ENCODE data around the gene IPCEF1.
A peak's percentile ranks its signal among the peaks of the same experiment; 100 is the strongest.

Gene IPCEF1

DNA sequence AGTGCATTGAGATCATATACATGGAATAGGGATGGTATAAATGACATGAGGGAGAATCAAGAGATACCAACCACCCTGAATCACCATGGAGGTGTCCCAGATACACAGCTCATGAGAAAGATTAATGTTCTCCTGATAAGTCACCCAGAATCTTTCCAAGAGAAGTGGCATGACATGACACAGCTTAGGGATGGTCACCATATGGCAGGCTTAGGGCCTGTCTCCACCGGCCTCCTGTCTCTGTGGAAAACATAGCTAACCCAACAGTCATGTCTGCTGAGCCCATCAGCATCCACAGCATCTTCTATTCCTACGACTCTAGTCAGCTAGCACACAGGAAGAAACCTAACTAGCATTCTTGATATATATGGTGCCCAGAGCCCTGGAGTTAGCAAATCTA lies 133.3 kb downstream of the IPCEF1 start:
- H3K4me3 ChIP-seq (ENCODE audit: low read depth, low read length) = no peak overlapping the region
- TF ChIP-seq MAX (IDR thresholded peaks at IDR 0.05; ENCODE audit: low read depth, low read length) (no peak), CTCF (IDR thresholded peaks at IDR 0.05; ENCODE audit: low read depth, low read length) (no peak), POLR2A (IDR thresholded peaks at IDR 0.05; ENCODE audit: extremely low read depth, insufficient read length) (no peak), MYC (IDR thresholded peaks at IDR 0.05; ENCODE audit: low read depth, low read length) (no peak)
- DNase-seq (ENCODE audit: low read depth) = no peak

- TF ChIP-seq CTCF (IDR thresholded peaks at IDR 0.05; ENCODE audit: low read depth, low read length) (no peak), POLR2A (IDR thresholded peaks at IDR 0.05; ENCODE audit: extremely low read depth, insufficient read length) (no peak), MYC (IDR thresholded peaks at IDR 0.05; ENCODE audit: low read depth, low read length) (no peak), MAX (IDR thresholded peaks at IDR 0.05; ENCODE audit: low read depth, low read length) (no peak)
- no peak for DNase-seq (ENCODE audit: low read depth)
Observed at GRCh38 chr6:154222716-154223115, 133.9 kb downstream of the IPCEF1 start.

DNA sequence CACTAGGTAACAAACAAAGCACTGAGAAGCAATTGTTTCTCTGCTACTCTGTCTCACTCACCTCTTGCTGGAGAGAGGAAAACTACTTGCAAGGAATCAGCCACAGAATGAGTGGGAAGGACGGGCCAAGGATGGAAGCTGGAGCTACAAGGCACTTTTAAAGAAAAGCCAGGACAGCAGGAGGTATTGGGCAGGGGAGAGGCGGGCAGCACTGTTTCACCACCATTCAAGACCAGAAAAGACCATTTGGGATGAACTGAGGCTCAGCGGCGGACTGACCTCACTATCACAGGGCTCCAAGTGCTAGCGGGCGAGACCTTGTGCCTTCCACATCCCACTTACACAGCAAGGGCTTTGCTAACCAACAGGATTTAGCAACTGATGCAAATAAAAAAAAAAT lies 137.4 kb downstream of the IPCEF1 start:
- DNase-seq (ENCODE audit: low read depth) = no peak
- TF ChIP-seq CTCF (IDR thresholded peaks at IDR 0.05; ENCODE audit: low read depth, low read length) (no peak), MYC (IDR thresholded peaks at IDR 0.05; ENCODE audit: low read depth, low read length) (no peak), MAX (IDR thresholded peaks at IDR 0.05; ENCODE audit: low read depth, low read length) (no peak), POLR2A (IDR thresholded peaks at IDR 0.05; ENCODE audit: extremely low read depth, insufficient read length) (no peak)
- no peak overlapping the region for H3K4me3 ChIP-seq (ENCODE audit: low read depth, low read length)

More at GRCh38 chr6:154222716-154223115, 133.9 kb downstream of the IPCEF1 start:
- no peak overlapping the region for H3K4me3 ChIP-seq (ENCODE audit: low read depth, low read length)

DNA sequence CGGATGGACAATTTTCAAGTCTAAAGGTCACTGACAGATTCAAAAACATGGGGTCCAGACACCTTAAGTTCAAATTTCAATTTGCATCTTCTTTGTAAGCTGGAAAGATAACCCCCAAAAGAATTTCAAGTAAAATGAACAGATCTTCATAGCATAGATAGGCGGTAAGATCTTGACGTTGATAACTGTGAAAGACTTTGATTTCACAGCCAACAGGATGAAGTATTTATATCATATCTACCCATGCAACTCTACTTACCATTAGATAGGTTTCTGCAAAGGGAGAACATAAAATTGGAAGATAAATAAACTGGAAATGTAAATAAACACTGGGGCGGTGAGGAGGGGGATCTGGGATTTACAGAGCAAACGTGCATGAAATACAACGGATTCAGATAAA lies 137.8 kb downstream of the IPCEF1 start:
- TF ChIP-seq POLR2A (IDR thresholded peaks at IDR 0.05; ENCODE audit: extremely low read depth, insufficient read length) (no peak), CTCF (IDR thresholded peaks at IDR 0.05; ENCODE audit: low read depth, low read length) (no peak), MAX (IDR thresholded peaks at IDR 0.05; ENCODE audit: low read depth, low read length) (no peak), MYC (IDR thresholded peaks at IDR 0.05; ENCODE audit: low read depth, low read length) (no peak)
- H3K4me3 ChIP-seq (ENCODE audit: low read depth, low read length) = no peak overlapping the region
- no peak for DNase-seq (ENCODE audit: low read depth)

DNA sequence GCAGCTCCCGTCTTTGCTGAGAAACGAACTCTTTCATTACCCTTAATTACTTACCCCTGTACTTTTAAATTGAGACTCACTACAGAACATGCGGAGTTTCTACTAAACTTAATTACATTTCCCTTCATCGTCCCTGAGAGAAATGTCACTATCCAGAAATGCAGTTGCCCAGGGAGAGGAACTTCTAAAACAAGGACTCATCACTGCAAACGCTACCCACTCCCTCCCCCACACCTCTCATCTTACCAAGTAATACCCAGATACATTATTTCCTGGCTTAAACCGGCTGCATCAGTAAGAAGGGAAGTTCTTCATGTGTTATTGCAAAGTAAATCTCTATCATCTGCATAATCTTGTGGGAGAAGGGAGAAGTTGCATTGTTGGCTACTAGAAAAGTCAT lies 138.3 kb downstream of the IPCEF1 start:
- DNase-seq (ENCODE audit: low read depth) = peak; percentile 44
- TF ChIP-seq MAX (IDR thresholded peaks at IDR 0.05; ENCODE audit: low read depth, low read length) (no peak), POLR2A (IDR thresholded peaks at IDR 0.05; ENCODE audit: extremely low read depth, insufficient read length) (no peak), CTCF (IDR thresholded peaks at IDR 0.05; ENCODE audit: low read depth, low read length) (no peak), MYC (IDR thresholded peaks at IDR 0.05; ENCODE audit: low read depth, low read length) (no peak)
- no peak overlapping the region for H3K4me3 ChIP-seq (ENCODE audit: low read depth, low read length)

DNA sequence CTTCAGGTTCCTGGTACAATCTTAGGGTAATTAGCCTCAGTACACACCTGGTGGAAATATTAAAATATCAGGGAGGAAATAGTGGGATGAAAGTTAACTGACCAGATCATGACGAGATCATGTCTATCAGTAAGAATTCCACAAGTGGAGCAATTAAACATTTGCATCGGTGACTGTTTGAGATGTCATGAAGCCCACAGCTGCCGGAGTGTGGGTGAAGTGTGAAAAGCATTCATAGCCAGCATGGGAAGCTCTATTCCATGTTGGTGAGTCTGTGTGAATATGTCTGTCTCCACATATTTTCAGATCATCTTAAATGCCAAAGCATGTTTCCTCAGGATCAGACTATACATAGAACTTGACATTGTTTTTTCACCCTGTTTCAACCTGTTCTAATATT lies 142.8 kb downstream of the IPCEF1 start:
- no peak for DNase-seq (ENCODE audit: low read depth)
- H3K4me3 ChIP-seq (ENCODE audit: low read depth, low read length) = no peak overlapping the region
- TF ChIP-seq POLR2A (IDR thresholded peaks at IDR 0.05; ENCODE audit: extremely low read depth, insufficient read length) (no peak), MYC (IDR thresholded peaks at IDR 0.05; ENCODE audit: low read depth, low read length) (no peak), MAX (IDR thresholded peaks at IDR 0.05; ENCODE audit: low read depth, low read length) (no peak), CTCF (IDR thresholded peaks at IDR 0.05; ENCODE audit: low read depth, low read length) (no peak)

Data from NB4 (cell line).